ENCODE data around the gene PLK1.

DNA sequence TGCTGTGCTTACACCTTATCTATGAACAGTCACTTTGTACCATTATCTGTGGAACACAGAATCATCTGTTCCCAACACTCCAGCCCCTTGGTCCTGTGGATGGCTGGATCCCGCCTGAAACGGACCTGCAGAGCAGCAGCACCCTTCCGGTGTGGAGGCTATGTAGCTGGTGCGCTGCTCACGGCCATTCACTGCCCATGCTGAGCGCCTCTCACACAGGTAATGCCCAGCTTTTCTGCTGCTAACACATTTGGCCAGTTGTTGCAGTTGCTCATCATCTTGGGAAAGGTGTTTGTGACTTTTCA lies 11.4 kb upstream of the PLK1 start:
- TF ChIP-seq, protein P1, sequence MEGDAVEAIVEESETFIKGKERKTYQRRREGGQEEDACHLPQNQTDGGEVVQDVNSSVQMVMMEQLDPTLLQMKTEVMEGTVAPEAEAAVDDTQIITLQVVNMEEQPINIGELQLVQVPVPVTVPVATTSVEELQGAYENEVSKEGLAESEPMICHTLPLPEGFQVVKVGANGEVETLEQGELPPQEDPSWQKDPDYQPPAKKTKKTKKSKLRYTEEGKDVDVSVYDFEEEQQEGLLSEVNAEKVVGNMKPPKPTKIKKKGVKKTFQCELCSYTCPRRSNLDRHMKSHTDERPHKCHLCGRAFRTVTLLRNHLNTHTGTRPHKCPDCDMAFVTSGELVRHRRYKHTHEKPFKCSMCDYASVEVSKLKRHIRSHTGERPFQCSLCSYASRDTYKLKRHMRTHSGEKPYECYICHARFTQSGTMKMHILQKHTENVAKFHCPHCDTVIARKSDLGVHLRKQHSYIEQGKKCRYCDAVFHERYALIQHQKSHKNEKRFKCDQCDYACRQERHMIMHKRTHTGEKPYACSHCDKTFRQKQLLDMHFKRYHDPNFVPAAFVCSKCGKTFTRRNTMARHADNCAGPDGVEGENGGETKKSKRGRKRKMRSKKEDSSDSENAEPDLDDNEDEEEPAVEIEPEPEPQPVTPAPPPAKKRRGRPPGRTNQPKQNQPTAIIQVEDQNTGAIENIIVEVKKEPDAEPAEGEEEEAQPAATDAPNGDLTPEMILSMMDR (IDR thresholded peaks at IDR 0.05), result no peak
- no peak for TF ChIP-seq POLR2AphosphoS5 (IDR thresholded peaks at IDR 0.05)
